ENCODE results near the gene GOLGA6L22.
"Not testable (repeated sequence)": the region's sequence is repeated elsewhere in the genome, so short reads cannot be mapped to it uniquely, and the experiment has no call there.

Gene GOLGA6L22, protein sequence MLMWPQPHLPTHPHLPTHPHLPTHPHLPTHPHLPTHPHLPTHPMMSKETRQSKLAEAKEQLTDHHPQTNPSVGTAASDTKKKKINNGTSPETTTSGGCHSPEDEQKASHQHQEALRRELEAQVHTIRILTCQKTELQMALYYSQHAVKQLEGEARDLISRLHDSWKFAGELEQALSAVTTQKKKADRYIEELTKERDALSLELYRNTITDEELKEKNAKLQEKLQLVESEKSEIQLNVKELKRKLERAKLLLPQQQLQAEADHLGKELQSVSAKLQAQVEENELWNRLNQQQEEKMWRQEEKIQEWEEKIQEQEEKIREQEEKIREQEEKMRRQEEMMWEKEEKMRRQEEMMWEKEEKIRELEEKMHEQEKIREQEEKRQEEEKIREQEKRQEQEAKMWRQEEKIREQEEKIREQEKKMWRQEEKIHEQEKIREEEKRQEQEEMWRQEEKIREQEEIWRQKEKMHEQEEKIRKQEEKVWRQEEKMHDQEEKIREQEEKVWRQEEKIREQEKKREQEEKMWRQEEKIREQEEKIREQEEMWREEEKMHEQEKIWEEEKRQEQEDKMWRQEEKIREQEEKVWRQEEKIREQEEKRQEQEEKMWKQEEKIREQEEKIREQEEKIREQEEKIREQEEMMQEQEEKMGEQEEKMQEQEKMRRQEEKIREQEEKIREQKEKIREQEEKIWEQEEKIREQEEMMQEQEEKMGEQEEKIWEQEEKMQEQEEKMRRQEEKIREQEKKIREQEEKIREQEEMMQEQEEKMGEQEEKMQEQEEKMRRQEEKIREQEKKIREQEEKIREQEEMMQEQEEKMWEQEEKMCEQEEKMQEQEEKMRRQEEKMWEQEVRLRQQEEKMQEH

DNA sequence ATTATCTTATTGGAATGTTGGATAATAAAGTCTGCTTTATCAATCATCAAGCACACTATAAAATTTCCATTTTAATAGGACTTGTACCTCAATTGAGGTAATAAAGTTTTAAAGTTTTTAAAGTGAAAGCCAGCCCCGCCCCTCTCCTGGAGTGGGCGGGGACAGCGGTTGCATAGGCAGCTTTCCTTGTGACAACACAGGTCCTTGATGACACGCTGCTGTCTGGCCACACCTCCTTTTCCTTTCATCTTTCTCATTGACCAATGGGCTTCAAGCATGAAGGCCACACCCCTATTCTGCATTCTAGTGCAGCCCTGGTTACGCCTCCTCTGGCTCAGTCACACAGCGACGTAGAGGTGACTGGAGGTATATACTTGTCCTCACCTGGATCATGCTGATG lies at the start of gene GOLGA6L22:
TSS of gene GOLGA6L22 (plus strand) at position 301 of the 400 bp plus-strand sequence. CDS start at position 392, 91 bp downstream.
- DNase-seq, result not testable (repeated sequence)

DNA sequence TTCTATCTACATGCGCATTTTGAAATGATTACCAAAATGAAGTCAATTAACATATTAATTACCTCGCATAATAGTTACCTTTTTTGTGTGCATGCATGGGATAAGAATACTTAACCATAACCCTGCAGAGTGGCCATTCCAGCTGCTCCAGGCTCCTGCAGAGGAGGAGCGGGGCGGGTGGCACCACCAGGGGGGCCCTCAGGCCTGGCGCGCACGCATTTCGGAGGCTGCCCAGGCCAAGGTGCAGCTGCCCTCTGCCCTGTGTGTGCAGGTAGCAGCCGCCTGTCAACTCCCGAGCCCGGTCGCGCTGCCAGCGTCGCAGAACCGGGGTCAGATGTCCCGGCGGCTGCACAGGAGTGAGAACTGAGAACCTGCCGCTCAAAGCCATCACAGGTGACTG lies 41.4 kb upstream of the GOLGA6L22 start:
- DNase-seq, result not testable (repeated sequence)

DNA sequence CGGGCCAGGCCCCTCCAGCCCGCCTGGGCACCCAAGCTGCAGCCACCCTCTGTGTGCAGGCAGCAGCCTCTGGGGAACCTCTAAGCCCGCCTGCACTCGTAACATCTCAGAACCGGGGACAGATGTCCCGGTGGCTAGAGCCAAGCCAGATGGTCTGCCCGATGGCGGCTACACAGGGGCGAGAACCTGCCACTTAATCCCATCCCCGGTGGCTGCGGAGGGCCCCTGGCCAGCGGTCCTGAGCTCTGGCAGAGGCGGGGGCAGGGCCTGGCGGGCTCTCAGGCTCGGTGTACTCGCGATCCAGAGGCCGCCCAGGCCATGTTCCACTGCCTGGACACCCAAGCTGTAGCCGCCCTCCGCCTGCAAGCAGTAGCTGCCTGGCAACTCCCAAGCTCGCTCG lies 40.9 kb upstream of the GOLGA6L22 start:
- not testable (repeated sequence) for DNase-seq

DNA sequence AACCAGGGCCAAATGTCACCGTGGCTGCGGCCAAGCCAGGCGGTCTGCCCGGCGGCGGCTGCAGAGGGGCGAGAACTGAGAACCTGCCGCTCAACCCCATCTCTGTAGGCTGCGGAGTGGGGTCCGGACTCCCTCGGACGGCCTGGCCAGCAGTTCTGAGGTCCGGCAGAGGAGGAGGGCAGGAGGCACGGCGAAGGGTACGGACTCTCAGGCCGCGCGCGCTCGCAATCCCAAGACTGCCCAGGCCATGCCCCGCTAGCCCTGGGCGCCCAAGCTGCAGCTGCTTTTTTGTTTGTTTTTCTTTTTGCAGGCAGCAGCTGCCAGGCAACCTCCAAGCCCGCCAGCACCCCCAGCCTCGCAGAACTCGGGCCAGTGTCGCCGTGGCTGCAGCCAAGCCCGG lies 40.5 kb upstream of the GOLGA6L22 start:
- not testable (repeated sequence) for DNase-seq

DNA sequence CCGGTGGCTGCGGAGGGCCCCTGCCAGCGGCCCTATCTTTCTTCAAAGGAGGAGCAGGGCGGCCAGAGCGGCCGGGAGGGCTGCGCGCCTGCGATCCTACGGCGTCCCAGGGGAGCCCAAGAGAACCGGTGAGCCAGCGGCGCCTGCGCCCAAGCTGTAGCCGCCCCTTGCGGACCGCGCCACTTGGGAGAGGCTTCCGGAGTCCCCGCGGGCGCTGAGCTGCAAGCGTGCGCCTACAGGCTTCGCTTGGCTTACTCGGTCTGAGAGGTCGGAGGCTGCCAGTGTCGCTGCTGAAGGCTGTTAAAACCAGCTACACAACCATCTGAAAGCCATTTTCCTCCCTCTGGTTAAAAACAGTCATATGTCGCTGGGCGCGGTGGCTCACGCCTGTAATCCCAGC lies 40.0 kb upstream of the GOLGA6L22 start:
- not testable (repeated sequence) for DNase-seq

DNA sequence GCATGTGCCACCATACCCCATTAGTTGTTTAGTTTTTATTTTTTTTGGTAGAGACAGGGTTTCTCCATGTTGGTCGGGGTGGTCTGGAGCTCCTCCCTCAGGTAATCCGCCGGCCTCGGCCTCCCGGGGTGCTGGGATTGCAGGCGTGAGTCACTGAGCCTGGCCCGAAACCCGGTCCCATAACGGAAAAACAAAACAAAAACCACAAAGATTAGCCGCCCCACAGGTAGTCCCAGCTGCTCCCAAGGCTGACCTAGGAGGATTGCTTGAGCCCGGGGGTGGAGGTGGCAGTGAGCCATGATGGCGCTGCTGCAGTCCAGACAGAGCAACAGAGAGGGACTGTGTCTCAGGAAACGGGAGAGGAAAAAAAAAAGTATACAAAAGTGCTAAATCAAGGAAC lies 38.4 kb upstream of the GOLGA6L22 start:
- DNase-seq, result not testable (repeated sequence)

DNA sequence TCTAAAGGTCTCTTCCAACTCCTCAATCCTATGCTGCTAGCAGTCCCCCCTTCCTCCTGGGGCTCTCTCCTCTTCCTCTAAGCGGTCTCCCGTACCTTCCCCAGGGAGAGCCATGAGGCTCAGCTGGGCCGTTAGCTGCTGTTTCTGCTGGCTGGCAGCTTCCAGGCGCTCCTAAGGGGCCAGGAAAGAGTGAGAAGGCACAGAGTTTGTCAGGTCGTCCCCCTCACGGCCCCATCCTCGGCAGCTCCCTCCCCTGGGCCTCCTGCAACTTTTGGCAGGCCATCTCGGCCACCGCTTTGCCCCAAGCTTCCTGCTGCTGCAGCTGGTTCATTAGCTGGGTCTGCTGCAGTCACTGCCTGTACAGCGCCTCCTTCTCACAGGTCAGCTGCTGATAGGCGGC lies 29.3 kb upstream of the GOLGA6L22 start:
- DNase-seq, result not testable (repeated sequence)

DNA sequence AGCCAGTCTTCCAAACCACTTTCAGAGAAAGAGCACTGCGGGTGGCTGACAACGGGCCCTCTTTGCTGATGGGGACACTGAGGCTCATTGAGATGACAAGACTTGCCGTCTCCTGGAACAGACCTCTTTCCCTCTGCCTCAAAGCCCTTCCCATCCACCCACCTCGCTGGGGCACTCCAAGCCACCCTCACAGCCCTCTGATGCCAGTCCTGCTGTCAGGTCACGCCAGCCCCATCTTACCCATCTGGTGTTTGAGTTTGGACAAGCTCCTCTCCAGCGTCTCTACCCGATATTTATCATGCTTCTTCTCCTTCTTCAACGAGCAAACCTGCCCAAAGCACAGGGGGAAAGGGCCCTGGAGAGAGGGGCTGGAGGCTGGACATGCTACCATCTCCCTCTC lies 27.0 kb upstream of the GOLGA6L22 start:
- not testable (repeated sequence) for DNase-seq

DNA sequence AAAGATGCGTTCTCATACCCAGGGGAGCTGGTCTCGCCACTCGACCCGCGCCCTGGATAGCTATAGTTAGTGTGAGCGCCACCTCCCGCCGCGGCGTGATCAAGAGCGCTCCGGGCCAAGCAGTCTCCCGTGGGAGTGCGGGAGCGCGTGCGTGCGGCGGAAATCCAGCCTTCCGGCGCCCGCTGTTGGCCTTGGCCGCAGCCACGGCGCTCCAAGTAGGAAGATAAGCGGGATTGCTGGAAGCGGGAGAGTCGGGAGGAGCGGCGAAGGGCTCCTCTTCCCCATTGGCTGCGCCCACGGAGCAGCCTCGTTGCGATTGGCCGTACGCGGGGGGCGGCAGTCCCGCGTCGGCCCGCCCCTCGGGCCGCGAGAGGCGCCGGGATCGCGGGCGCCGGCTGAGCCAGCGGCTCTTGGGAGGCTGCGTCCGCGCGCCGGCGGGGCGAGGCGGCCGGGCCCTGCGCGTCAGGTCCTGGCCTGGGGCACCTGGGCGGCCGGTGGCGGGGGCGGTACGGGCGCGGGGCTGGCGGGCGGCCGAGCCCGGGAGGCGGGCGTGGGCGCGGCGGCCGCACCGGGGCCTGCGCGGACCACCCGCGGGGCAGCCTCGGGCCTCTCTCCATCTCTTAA lies 35.9 kb downstream of the GOLGA6L22 start:
- not testable (repeated sequence) for DNase-seq

DNA sequence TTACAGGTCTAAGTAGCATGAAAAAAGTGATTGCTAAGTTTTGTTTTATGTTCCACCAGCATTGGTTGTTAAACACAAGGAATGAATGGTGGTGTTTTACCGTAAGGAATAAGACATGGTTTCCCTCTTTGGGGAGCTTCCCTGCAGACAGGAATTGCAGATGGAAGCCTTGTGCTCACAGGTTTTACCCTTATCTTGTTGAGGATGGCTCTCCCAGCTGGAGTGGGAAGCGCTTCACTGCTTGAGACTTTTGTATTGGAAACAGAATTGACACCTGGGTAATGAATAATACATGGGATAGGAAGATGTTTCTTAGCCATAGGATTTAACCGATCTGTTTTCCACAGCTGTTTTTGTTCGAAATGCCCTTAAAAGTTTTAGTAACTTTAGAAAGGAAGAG lies 38.5 kb downstream of the GOLGA6L22 start:
- not testable (repeated sequence) for DNase-seq

DNA sequence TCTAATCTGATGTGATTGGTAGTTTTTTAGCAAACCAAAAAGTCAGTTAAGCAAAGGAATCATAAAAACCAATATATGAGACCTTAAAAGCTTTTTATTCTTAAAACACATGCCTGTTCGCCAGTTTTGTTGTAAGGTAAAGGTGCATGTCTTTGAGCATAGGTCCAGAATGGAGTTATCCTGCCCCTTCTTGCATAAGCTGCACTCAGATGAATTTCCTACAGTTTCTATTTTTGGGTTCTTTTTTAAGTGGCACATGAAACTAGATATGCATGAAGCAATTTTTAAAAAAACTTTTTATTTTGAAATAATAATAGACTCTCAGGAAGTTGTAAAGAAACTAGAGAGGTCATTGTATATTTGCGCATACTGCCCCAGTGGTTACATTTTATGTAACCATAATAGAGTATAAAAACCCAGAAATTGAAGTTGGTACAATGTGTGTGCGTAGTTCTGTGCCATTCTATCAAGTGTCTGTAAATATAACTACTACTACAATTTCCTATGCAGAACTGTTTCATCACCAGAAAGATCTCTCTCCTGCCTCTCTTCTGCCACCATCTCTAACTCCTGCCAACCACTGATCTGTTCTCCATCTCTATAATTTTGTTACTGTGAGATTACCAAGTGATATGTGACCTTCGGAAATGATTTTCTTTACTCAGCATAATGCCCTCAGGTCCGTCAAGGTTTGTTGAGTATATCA lies 39.7 kb downstream of the GOLGA6L22 start:
- not testable (repeated sequence) for DNase-seq

DNA sequence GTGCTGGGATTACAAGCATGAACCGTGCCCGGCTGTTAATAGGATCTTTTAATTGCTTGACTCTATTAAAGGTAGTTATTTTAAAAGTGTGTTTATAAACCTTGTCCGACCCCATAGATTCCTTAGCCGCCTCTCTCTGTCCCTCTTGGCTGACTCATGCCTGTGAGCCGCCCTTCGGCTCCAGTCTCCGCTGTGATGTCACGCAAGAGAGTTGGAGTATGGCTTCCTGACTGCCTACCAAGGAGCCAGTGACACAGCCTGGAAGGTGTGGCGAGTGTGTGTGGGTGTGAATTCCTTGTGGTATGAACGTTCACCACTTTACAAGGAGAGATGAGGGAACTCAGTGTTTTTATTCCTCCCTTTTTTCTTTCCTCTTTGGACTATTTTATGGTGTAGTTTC lies 43.6 kb downstream of the GOLGA6L22 start:
- DNase-seq, result not testable (repeated sequence)

DNA sequence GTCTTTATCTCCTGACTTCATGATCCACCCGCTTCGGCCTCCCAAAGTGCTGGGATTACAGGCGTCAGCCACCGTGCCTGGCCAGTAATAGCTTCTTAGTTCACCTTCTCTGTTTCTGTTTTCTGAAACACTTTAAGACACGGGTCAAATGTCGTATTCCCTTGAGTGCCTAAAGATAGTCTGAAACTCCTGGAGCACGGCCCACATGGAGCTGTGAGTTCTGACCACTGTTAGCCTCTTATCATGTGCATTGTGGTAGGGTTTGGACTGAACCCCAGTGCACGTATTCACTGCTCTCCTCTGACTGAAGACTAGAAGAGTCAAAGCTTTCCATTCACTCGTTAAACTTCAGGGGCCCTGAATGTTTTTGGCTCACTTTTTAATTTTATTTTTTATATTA lies 48.3 kb downstream of the GOLGA6L22 start:
- not testable (repeated sequence) for DNase-seq

DNA sequence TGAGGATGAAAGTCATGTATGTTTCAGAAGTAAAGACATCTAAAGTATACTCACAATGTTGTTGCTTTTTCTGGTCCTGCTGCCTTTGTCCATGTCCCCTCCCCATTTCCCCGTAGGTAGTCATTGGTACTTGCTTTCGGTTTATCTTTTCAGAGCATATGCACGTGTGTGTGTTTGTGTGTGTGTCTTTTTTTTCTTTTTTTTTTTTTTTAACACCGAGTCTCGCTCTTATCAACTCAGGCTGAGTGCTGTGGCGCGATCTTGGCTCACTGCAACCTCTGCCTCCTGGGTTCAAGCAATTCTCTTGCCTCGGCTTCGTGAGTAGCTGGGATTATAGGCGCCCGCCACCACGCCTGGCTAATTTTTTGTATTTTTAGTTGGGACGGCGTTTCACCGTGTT lies 57.4 kb downstream of the GOLGA6L22 start:
- DNase-seq, result not testable (repeated sequence)
